ENCODE measurements around the gene NEK5. TPM values are rescaled to one million over a fixed set of nuclear protein-coding genes. Genes with fewer than 3 reads are reported as not detected.
"Not testable (repeated sequence)": the region's sequence is repeated elsewhere in the genome, so short reads cannot be mapped to it uniquely, and the experiment has no call there.

The NEK5 gene
- total RNA-seq, 1 donor from 2014 or later, result not detected

DNA sequence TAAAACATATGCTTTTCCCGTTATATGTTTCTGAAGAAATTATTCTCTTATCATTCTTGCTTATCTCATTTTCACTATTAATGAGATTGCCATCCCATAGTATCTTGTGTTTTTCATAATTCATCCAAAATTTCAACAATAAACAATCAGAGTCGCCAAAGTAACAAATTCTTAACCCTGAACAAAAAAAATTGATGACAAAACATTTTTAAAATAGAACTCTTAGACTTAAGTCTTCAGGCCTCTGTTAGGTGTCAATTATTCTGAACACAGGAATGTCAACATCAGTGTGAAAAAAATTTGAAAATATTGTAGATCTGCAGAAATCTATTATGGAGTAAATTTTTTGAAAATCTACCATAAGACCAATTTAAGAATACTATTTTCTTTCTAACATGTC lies 37.4 kb downstream of the NEK5 start:
- no peak for DNase-seq (ENCODE audit: low spot score)
- intact Hi-C loops (cut with micrococcal nuclease), result no loop called here
- H3K4me1 Mint-ChIP-seq (ENCODE audit: low read depth), result no peaks in the 10 kb centered on the region
- no peaks in the 10 kb centered on the region for H3K9me3 Mint-ChIP-seq
- peaks cover 5% of the 10 kb centered on the region for H3K27me3 Mint-ChIP-seq (ENCODE audit: insufficient read depth)
- H3K36me3 Mint-ChIP-seq (ENCODE audit: low read depth), result no peaks in the 10 kb centered on the region
- no peak overlapping the region for H3K27ac Mint-ChIP-seq
- H3K4me3 Mint-ChIP-seq, result no peak overlapping the region

- no peak overlapping the region for H3K4me3 Mint-ChIP-seq
- H3K27me3 Mint-ChIP-seq (ENCODE audit: insufficient read depth), result no peaks in the 10 kb centered on the region
- no peak overlapping the region for H3K27ac Mint-ChIP-seq
- no peaks in the 10 kb centered on the region for H3K36me3 Mint-ChIP-seq (ENCODE audit: low read depth)
- no peaks in the 10 kb centered on the region for H3K9me3 Mint-ChIP-seq
- intact Hi-C loops (cut with micrococcal nuclease), result no loop called here
- no peak for DNase-seq (ENCODE audit: low spot score)
- no peaks in the 10 kb centered on the region for H3K4me1 Mint-ChIP-seq (ENCODE audit: low read depth)
Observed at GRCh38 chr13:52085421-52085820, 43.5 kb downstream of the NEK5 start.

GRCh38 chr13:52084981-52085380 lies 43.9 kb downstream of the NEK5 start:
- DNase-seq (ENCODE audit: low spot score); H3K36me3 Mint-ChIP-seq (ENCODE audit: low read depth); H3K9me3 Mint-ChIP-seq; H3K4me1 Mint-ChIP-seq (ENCODE audit: low read depth); H3K27ac Mint-ChIP-seq; H3K27me3 Mint-ChIP-seq (ENCODE audit: insufficient read depth); H3K4me3 Mint-ChIP-seq; intact Hi-C loops (cut with micrococcal nuclease): not testable (repeated sequence)

- H3K9me3 Mint-ChIP-seq, result no peaks in the 10 kb centered on the region
- no peak for DNase-seq (ENCODE audit: low spot score)
- no peaks in the 10 kb centered on the region for H3K4me1 Mint-ChIP-seq (ENCODE audit: low read depth)
- no peaks in the 10 kb centered on the region for H3K36me3 Mint-ChIP-seq (ENCODE audit: low read depth)
- no peak overlapping the region for H3K27ac Mint-ChIP-seq
- no peaks in the 10 kb centered on the region for H3K27me3 Mint-ChIP-seq (ENCODE audit: insufficient read depth)
- intact Hi-C loops (cut with micrococcal nuclease), result no loop called here
- H3K4me3 Mint-ChIP-seq, result no peak overlapping the region
Observed at GRCh38 chr13:52082601-52083000, 46.3 kb downstream of the NEK5 start.

DNA sequence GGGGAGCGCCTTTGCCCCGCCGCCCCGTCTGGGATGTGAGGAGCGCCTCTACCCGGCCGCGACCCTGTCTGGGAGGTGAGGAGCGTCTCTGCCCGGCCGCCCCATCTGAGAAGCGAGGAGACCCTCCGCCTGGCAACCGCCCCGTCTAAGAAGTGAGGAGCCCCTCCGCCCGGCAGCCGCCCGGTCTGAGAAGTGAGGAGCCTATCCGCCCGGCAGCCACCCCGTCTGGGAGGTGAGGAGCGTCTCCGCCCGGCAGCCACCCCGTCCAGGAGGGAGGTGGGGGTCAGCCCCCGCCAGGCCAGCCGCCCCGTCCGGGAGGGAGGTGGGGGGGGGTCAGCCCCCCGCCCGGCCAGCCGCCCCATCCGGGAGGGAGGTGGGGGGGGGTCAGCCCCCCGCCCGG lies 49.0 kb downstream of the NEK5 start:
- H3K9me3 Mint-ChIP-seq; intact Hi-C loops (cut with micrococcal nuclease); H3K36me3 Mint-ChIP-seq (ENCODE audit: low read depth); H3K27ac Mint-ChIP-seq; H3K4me3 Mint-ChIP-seq; H3K27me3 Mint-ChIP-seq (ENCODE audit: insufficient read depth); DNase-seq (ENCODE audit: low spot score); H3K4me1 Mint-ChIP-seq (ENCODE audit: low read depth): not testable (repeated sequence)

DNA sequence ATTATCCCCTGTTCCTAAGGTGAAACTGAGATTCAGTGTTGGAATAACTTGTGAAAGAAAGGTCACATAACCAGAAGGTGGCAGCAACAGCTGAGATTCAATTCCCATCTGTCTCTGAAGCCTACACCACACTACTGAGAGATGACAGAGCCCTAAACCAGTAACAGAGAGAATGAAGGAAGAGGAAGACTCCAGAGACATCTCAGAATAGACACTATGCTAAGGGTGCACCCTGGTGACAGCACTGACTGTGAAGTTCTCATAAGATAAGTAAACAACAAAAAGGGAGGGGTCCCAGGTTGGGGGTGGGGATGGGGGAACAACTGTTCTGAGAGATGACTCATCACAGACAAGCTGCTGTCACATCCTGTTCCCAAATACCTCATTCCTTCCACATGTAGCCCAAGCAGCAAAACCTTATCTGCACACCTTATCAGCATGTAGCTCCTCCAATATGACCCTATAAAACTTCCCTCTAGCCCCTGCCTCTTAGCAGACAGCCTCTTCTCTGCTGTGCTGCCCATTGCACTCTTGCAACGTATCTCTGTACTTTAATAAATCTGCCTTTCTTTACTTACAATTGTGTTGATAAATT lies 57.8 kb downstream of the NEK5 start:
- Mint-ChIP-seq H3K27ac (no peak overlapping the region), H3K36me3 (ENCODE audit: low read depth) (peaks cover 1% of the 10 kb centered on the region), H3K4me1 (ENCODE audit: low read depth) (peaks cover 16% of the 10 kb centered on the region), H3K9me3 (peaks cover 23% of the 10 kb centered on the region), H3K4me3 (no peak overlapping the region), H3K27me3 (ENCODE audit: insufficient read depth) (peaks cover 8% of the 10 kb centered on the region)
- DNase-seq (ENCODE audit: low spot score), result no peak
- intact Hi-C loops (cut with micrococcal nuclease), result loop anchor here (2.0 kb wide), 2 partner anchors 58 to 130 kb away; partner anchors contain the start of gene NEK5

- intact Hi-C loops (cut with micrococcal nuclease), result no loop called here
- Mint-ChIP-seq H3K27me3 (ENCODE audit: insufficient read depth) (peaks cover 4% of the 10 kb centered on the region), H3K36me3 (ENCODE audit: low read depth) (peaks cover 1% of the 10 kb centered on the region), H3K9me3 (peaks cover 33% of the 10 kb centered on the region), H3K27ac (no peak overlapping the region), H3K4me3 (no peak overlapping the region), H3K4me1 (ENCODE audit: low read depth) (peaks cover 16% of the 10 kb centered on the region)
- no peak for DNase-seq (ENCODE audit: low spot score)
Observed at GRCh38 chr13:52067237-52067636, 61.6 kb downstream of the NEK5 start.

- Mint-ChIP-seq H3K27ac (no peak overlapping the region), H3K9me3 (peaks cover 15% of the 10 kb centered on the region)
Observed at GRCh38 chr13:52061587-52061986, 67.3 kb downstream of the NEK5 start.

DNA sequence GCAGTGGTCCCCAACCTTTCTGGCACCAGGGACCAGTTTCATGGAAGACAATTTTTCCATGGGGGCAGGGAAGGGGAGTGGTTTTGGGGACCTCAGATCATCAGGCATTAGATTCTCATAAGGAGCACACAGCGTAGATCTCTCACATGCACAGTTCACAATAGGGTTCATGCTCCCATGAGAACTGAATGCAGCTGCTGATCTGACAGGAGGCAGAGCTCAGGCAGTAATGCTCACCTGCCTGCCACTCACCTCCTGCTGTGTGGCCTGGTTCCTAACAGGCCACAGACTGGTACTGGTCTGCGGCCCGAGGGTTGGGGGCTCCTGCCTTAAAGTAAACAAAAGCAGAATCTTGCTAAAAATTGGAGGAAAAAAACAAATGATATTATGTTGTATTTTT lies 67.8 kb downstream of the NEK5 start:
- H3K27me3 Mint-ChIP-seq (ENCODE audit: insufficient read depth); H3K4me1 Mint-ChIP-seq (ENCODE audit: low read depth); intact Hi-C loops (cut with micrococcal nuclease); DNase-seq (ENCODE audit: low spot score); H3K4me3 Mint-ChIP-seq; H3K27ac Mint-ChIP-seq; H3K36me3 Mint-ChIP-seq (ENCODE audit: low read depth): not testable (repeated sequence)
- H3K9me3 Mint-ChIP-seq, result peaks cover 15% of the 10 kb centered on the region

More at GRCh38 chr13:52061587-52061986, 67.3 kb downstream of the NEK5 start:
- H3K36me3 Mint-ChIP-seq (ENCODE audit: low read depth), result no peaks in the 10 kb centered on the region
- H3K4me3 Mint-ChIP-seq, result no peak overlapping the region
- DNase-seq (ENCODE audit: low spot score), result no peak
- intact Hi-C loops (cut with micrococcal nuclease), result no loop called here
- no peaks in the 10 kb centered on the region for H3K27me3 Mint-ChIP-seq (ENCODE audit: insufficient read depth)
- H3K4me1 Mint-ChIP-seq (ENCODE audit: low read depth), result no peaks in the 10 kb centered on the region

DNA sequence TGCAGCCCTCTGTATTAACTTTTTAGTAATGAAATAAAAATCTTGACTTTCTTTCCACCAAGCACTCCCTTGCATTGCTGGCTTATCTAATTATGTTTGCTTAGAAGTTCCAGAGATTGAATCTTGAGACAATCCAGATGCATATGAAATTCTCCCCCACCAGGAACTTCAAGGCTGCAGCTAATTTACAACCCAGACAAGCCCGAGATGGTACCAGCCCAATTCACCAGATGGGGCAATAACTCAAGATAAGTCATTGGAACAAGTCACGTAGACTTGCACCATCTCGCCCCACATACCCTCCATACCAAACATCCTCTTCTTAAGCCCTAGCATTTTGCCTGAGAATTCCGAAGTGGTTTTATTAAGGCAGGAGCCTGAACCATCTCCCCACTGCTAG lies 75.4 kb downstream of the NEK5 start:
- no peak overlapping the region for H3K4me3 Mint-ChIP-seq
- no peaks in the 10 kb centered on the region for H3K4me1 Mint-ChIP-seq (ENCODE audit: low read depth)
- H3K36me3 Mint-ChIP-seq (ENCODE audit: low read depth), result no peaks in the 10 kb centered on the region
- peaks cover 5% of the 10 kb centered on the region for H3K27me3 Mint-ChIP-seq (ENCODE audit: insufficient read depth)
- no peak overlapping the region for H3K27ac Mint-ChIP-seq
- DNase-seq (ENCODE audit: low spot score), result no peak
- intact Hi-C loops (cut with micrococcal nuclease), result no loop called here
- peaks cover 5% of the 10 kb centered on the region for H3K9me3 Mint-ChIP-seq

GRCh38 chr13:52051400-52051799 lies 77.5 kb downstream of the NEK5 start:
- peaks cover 5% of the 10 kb centered on the region for H3K27me3 Mint-ChIP-seq (ENCODE audit: insufficient read depth)
- DNase-seq (ENCODE audit: low spot score), result no peak
- H3K27ac Mint-ChIP-seq, result no peak overlapping the region
- H3K9me3 Mint-ChIP-seq, result peaks cover 5% of the 10 kb centered on the region
- no peaks in the 10 kb centered on the region for H3K4me1 Mint-ChIP-seq (ENCODE audit: low read depth)
- intact Hi-C loops (cut with micrococcal nuclease), result no loop called here
- H3K36me3 Mint-ChIP-seq (ENCODE audit: low read depth), result no peaks in the 10 kb centered on the region
- no peak overlapping the region for H3K4me3 Mint-ChIP-seq

- H3K4me3 Mint-ChIP-seq, result no peak overlapping the region
- DNase-seq (ENCODE audit: low spot score), result no peak
- no peaks in the 10 kb centered on the region for H3K36me3 Mint-ChIP-seq (ENCODE audit: low read depth)
- intact Hi-C loops (cut with micrococcal nuclease), result no loop called here
- peaks cover 3% of the 10 kb centered on the region for H3K9me3 Mint-ChIP-seq
- H3K27ac Mint-ChIP-seq, result no peak overlapping the region
- no peaks in the 10 kb centered on the region for H3K4me1 Mint-ChIP-seq (ENCODE audit: low read depth)
- peaks cover 6% of the 10 kb centered on the region for H3K27me3 Mint-ChIP-seq (ENCODE audit: insufficient read depth)
Observed at GRCh38 chr13:52048516-52048915, 80.4 kb downstream of the NEK5 start.

GRCh38 chr13:52047463-52047862 lies 81.4 kb downstream of the NEK5 start:
- no peak for DNase-seq (ENCODE audit: low spot score)
- Mint-ChIP-seq H3K27ac (no peak overlapping the region), H3K27me3 (ENCODE audit: insufficient read depth) (peaks cover 6% of the 10 kb centered on the region), H3K4me1 (ENCODE audit: low read depth) (no peaks in the 10 kb centered on the region), H3K9me3 (no peaks in the 10 kb centered on the region), H3K36me3 (ENCODE audit: low read depth) (no peaks in the 10 kb centered on the region), H3K4me3 (no peak overlapping the region)
- intact Hi-C loops (cut with micrococcal nuclease), result no loop called here

GRCh38 chr13:52043675-52044074 lies 85.2 kb downstream of the NEK5 start:
- Mint-ChIP-seq H3K4me1 (ENCODE audit: low read depth) (no peaks in the 10 kb centered on the region), H3K36me3 (ENCODE audit: low read depth) (no peaks in the 10 kb centered on the region)

More at GRCh38 chr13:52043675-52044074, 85.2 kb downstream of the NEK5 start:
- H3K27ac Mint-ChIP-seq, result no peak overlapping the region
- DNase-seq (ENCODE audit: low spot score), result no peak
- H3K4me3 Mint-ChIP-seq, result no peak overlapping the region
- peaks cover 2% of the 10 kb centered on the region for H3K27me3 Mint-ChIP-seq (ENCODE audit: insufficient read depth)
- intact Hi-C loops (cut with micrococcal nuclease), result no loop called here
- H3K9me3 Mint-ChIP-seq, result peaks cover 9% of the 10 kb centered on the region
